A549 (cell line): Measurements from ENCODE around the gene NOL3. TPM values are rescaled to one million over a fixed set of nuclear protein-coding genes. Genes with fewer than 3 reads are reported as not detected.

Experiments
- ATAC-seq, 2 experiments: fragments of 200-7000 bp in 1 of 2; fragments of >200 bp in 1 of 2; cut with Nextera tagmentation in 1 of 2; cut with Tn5 transposase in 1 of 2; 3 replicates each; pipeline versions ENCODE4 v1.8.0 to v1.9.1; 2018 to 2020; ENCODE audit warnings: mild to moderate bottlenecking in 1 of 2, moderate library complexity in 1 of 2
- CTCF ChIA-PET: fragments of 300-600 bp; sonication (Branson Sonifier 250); formaldehyde crosslinking; extraction: SDS; loops from one replicate; lab custom pipeline; 2021; ENCODE audit warnings: antibody characterized with exemption, inconsistent platforms; lab: Yijun Ruan, JAX
- POLR2A ChIA-PET: fragments of 350-600 bp; formaldehyde crosslinking; extraction: SDS; loops from one replicate; lab custom pipeline; 2021; ENCODE audit warnings: antibody characterized with exemption, inconsistent platforms; lab: Yijun Ruan, JAX
- DNase-seq, 2 experiments: peaks; one replicate each; pipeline versions ENCODE4 v3.0.0 to v3.0.0-alpha.2; 2011 to 2016; ENCODE audit warnings: low read depth in 1 of 2, low spot score in 1 of 2
- FAIRE-seq: peaks from 2 replicates; lab custom pipeline; 2011; peaks lifted over from hg19 to GRCh38; lab: Jason Lieb, UNC
- H3K27ac ChIP-seq, 2 experiments: fragments of >200 bp; sonication (Bioruptor Twin); formaldehyde crosslinking; 3 replicates each; pipeline ENCODE4 v1.5.1; 2016 to 2017
- H3K4me1 ChIP-seq: fragments of >200 bp; sonication (Bioruptor Twin); formaldehyde crosslinking; 3 replicates; pipeline ENCODE4 v1.6.1; 2016
- H3K4me2 ChIP-seq: fragments of >200 bp; sonication (Bioruptor Twin); formaldehyde crosslinking; 3 replicates; pipeline ENCODE4 v1.6.1; 2016
- H3K4me3 ChIP-seq: fragments of >200 bp; sonication (Bioruptor Twin); formaldehyde crosslinking; 3 replicates; pipeline ENCODE4 v1.5.1; 2016
- H3K9me3 ChIP-seq: fragments of >200 bp; sonication (Bioruptor Twin); formaldehyde crosslinking; 3 replicates; pipeline ENCODE4 v1.6.1; 2016
- BHLHE40 ChIP-seq: IDR thresholded peaks from 2 replicates; pipeline ENCODE4 v1.6.1; 2012; ENCODE audit warnings: low read depth, low read length, inconsistent platforms
- CBX2 ChIP-seq: fragments of 200-600 bp; sonication (generic); IDR thresholded peaks from 2 replicates; pipeline ENCODE4 v1.6.1; 2016; ENCODE audit warnings: low read depth, mild to moderate bottlenecking, borderline replicate concordance
- CBX8 ChIP-seq: fragments of 200-600 bp; sonication (generic); IDR thresholded peaks from 2 replicates; pipeline ENCODE4 v1.6.1; 2016
- EHMT2 ChIP-seq: fragments of 200-600 bp; sonication (generic); IDR thresholded peaks from 2 replicates; pipeline ENCODE4 v1.6.1; 2016; ENCODE audit warnings: antibody characterized with exemption, low read depth, mild to moderate bottlenecking, moderate library complexity
- ESRRA ChIP-seq: fragments of 150-350 bp; IDR thresholded peaks from 2 replicates; pipeline ENCODE4 v1.6.1; 2014; ENCODE audit warnings: mild to moderate bottlenecking, low read length, borderline replicate concordance
- HOXB13 ChIP-seq: fragments of 250-450 bp; sonication (Bioruptor Pico); IDR thresholded peaks from 2 replicates; pipeline ENCODE4 v1.5.0; 2020; ENCODE audit warnings: low read depth, mild to moderate bottlenecking, moderate library complexity
- HOXB5 ChIP-seq: fragments of 250-450 bp; sonication (Bioruptor Pico); IDR thresholded peaks from 2 replicates; pipeline ENCODE4 v1.5.0; 2020; ENCODE audit warnings: mild to moderate bottlenecking, moderate library complexity
- JUN ChIP-seq, 2 experiments: fragments of >200 bp; sonication (Bioruptor Twin); formaldehyde crosslinking; IDR thresholded peaks; 2 replicates in 1 of 2; 3 replicates in 1 of 2; pipeline ENCODE4 v1.6.1; 2016 to 2017
- JUNB ChIP-seq: fragments of >200 bp; sonication (Bioruptor Twin); formaldehyde crosslinking; IDR thresholded peaks from 2 replicates; pipeline ENCODE4 v1.6.1; 2016
- NFE2L2 ChIP-seq: fragments of 150-350 bp; conservative IDR thresholded peaks from 2 replicates; pipeline ENCODE4 v1.6.1; 2014; ENCODE audit warnings: low read length
- NR3C1 ChIP-seq: fragments of >200 bp; sonication (Bioruptor Twin); formaldehyde crosslinking; IDR thresholded peaks from 3 replicates; pipeline ENCODE4 v1.6.1; 2017
- PHF8 ChIP-seq: fragments of 200-600 bp; sonication (generic); IDR thresholded peaks from 2 replicates; pipeline ENCODE4 v1.6.1; 2016; ENCODE audit warnings: low read depth, mild to moderate bottlenecking, antibody characterized with exemption, moderate library complexity, borderline replicate concordance
- POLR2AphosphoS2 ChIP-seq: conservative IDR thresholded peaks from 2 replicates; pipeline ENCODE4 v1.6.1; 2012; ENCODE audit warnings: low read length, improper control_type of control experiment, inconsistent platforms
- RARB ChIP-seq: fragments of 250-450 bp; sonication (Bioruptor Pico); IDR thresholded peaks from 2 replicates; pipeline ENCODE4 v1.8.0; 2021; ENCODE audit warnings: mild to moderate bottlenecking, moderate library complexity
- RCOR1 ChIP-seq: fragments of 150-350 bp; IDR thresholded peaks from 2 replicates; pipeline ENCODE4 v1.6.1; 2014; ENCODE audit warnings: antibody characterized with exemption, low read length, low read depth
- RFX5 ChIP-seq: fragments of 450-650 bp; IDR thresholded peaks from 2 replicates; pipeline ENCODE4 v1.7.1; 2014; ENCODE audit warnings: antibody characterized with exemption, mild to moderate bottlenecking, moderate library complexity
- SMC3 ChIP-seq: fragments of >200 bp; sonication (Bioruptor Twin); formaldehyde crosslinking; IDR thresholded peaks from 3 replicates; pipeline ENCODE4 v1.6.1; 2018; ENCODE audit warnings: inconsistent platforms
- SREBF2 ChIP-seq: fragments of 450-650 bp; IDR thresholded peaks from 2 replicates; pipeline ENCODE4 v1.6.1; 2014; ENCODE audit warnings: mild to moderate bottlenecking, moderate library complexity
- TFCP2L1 ChIP-seq: fragments of 250-450 bp; sonication (Bioruptor Pico); IDR thresholded peaks from 2 replicates; pipeline ENCODE4 v1.5.0; 2021; ENCODE audit warnings: mild to moderate bottlenecking
- ZFP36 ChIP-seq: fragments of 450-650 bp; IDR thresholded peaks from 2 replicates; pipeline ENCODE4 v1.6.1; 2014; ENCODE audit warnings: borderline replicate concordance; ENCODE audit not compliant: partially characterized antibody
- WGBS: methylation state at CpG from one replicate; pipeline ENCODE4 v1.1.6; 2017; ENCODE audit errors: missing lambda C conversion rate; 5-methylcytosine and 5-hydroxymethylcytosine counted together
- polyA plus RNA-seq, 4 experiments: library from polyadenylated mRNA; depleted of rRNA in 3 of 4; stranded (reverse); fragments of >200 nt; fragmentation: RNase III in 1 of 4; extraction: RNeasy Plus Mini Kit Qiagen cat#74134 plus additional on column Dnase treatment in 1 of 4; gene quantifications; 2 replicates in 3 of 4; 3 replicates in 1 of 4; pipeline ENCODE4 v1.2.3, GENCODE V29; 2011 to 2017
- TF ChIP-seq, protein P1 (sequence below): fragments of 200-600 bp; sonication (generic); IDR thresholded peaks from 2 replicates; pipeline ENCODE4 v1.6.1; 2016; ENCODE audit warnings: antibody characterized with exemption, mild to moderate bottlenecking, moderate library complexity
- TF ChIP-seq, protein P2 (sequence below): fragments of 250-450 bp; sonication (Bioruptor Pico); IDR thresholded peaks from 2 replicates; pipeline ENCODE4 v1.5.0; 2020; ENCODE audit warnings: low read depth, mild to moderate bottlenecking, moderate library complexity
- TF ChIP-seq, protein P3 (sequence below): fragments of 150-350 bp; IDR thresholded peaks from 2 replicates; pipeline ENCODE4 v1.6.1; 2014; ENCODE audit warnings: low read depth, mild to moderate bottlenecking, low read length
- TF ChIP-seq, protein P4 (sequence below): IDR thresholded peaks from 2 replicates; pipeline ENCODE4 v1.6.1; 2012; ENCODE audit warnings: low read depth, borderline replicate concordance
- TF ChIP-seq, protein P5 (sequence below): fragments of >200 bp; sonication (Bioruptor Twin); formaldehyde crosslinking; IDR thresholded peaks from 2 replicates; pipeline ENCODE4 v1.6.1; 2016
- TF ChIP-seq, protein P6 (sequence below): IDR thresholded peaks from 2 replicates; pipeline ENCODE4 v1.6.1; 2012

The NOL3 gene
- polyA plus RNA-seq, 2 of the 4 experiments (the other 2 are of a cell fraction): 22.6 to 39.1 TPM

DNA sequence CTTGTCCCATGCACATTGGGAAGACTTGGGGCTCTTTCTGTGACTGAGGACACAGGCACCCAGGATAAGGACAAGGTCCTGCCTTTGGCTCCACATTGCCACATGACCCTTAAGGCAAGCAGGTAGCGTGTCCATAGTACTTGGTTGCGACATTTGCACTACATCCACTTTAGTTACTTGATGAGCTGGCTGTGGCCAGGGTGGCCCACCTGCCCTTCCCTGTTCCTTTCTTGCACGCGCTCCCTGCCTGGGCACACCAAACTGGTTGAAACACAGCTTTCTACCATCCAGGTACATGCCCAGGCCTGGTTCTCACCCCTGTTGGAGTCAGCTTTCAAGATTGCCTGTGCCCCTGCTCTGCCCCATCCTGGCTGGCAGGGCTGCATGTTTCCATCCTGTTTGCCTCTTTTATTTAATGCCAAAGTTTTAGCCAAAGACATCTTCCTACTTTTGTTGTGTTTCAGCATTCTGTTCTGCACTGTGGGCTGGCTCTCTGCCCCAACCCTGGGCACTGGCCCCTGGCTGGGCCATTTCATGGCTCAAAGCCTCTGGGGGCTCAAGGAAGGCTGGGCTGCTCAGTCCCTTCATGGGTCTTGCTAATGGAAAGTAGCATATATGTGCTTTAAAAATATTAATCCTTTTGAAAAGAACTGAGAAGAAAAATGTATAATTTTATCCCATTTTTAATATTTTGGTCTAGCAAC is 22.7 kb upstream of the NOL3 start:
- no peak for DNase-seq
- Histone ChIP-seq H3K27ac (no peak overlapping the region), H3K4me1 (peaks cover 6% of the 10 kb centered on the region; the same call in 2 of the 3 replicates), H3K4me3 (no peak overlapping the region), H3K4me2 (no peak overlapping the region), H3K9me3 (no peaks in the 10 kb centered on the region)
- POLR2A ChIA-PET: no interaction called here
- CTCF ChIA-PET: interaction anchor here (0.8 to 15.6 kb wide), 5 partner anchors 7 to 130 kb away, joined by 3 to 193 read pairs (median 3); partner anchors contain the start of genes B3GNT9, FBXL8 and TRADD
- WGBS: 98% methylated on average over 4 of the region's 4 CpGs
- no peak for FAIRE-seq
- no peak for ATAC-seq
- no peak for TF ChIP-seq PHF8
- no peak for TF ChIP-seq RFX5
- TF ChIP-seq HOXB13 (CRISPR knock-in tag): no peak
- TF ChIP-seq CBX2: no peak
- no peak for TF ChIP-seq EHMT2
- TF ChIP-seq, protein P1, sequence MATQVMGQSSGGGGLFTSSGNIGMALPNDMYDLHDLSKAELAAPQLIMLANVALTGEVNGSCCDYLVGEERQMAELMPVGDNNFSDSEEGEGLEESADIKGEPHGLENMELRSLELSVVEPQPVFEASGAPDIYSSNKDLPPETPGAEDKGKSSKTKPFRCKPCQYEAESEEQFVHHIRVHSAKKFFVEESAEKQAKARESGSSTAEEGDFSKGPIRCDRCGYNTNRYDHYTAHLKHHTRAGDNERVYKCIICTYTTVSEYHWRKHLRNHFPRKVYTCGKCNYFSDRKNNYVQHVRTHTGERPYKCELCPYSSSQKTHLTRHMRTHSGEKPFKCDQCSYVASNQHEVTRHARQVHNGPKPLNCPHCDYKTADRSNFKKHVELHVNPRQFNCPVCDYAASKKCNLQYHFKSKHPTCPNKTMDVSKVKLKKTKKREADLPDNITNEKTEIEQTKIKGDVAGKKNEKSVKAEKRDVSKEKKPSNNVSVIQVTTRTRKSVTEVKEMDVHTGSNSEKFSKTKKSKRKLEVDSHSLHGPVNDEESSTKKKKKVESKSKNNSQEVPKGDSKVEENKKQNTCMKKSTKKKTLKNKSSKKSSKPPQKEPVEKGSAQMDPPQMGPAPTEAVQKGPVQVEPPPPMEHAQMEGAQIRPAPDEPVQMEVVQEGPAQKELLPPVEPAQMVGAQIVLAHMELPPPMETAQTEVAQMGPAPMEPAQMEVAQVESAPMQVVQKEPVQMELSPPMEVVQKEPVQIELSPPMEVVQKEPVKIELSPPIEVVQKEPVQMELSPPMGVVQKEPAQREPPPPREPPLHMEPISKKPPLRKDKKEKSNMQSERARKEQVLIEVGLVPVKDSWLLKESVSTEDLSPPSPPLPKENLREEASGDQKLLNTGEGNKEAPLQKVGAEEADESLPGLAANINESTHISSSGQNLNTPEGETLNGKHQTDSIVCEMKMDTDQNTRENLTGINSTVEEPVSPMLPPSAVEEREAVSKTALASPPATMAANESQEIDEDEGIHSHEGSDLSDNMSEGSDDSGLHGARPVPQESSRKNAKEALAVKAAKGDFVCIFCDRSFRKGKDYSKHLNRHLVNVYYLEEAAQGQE: no peak
- TF ChIP-seq ESRRA: no peak
- TF ChIP-seq TFCP2L1 (CRISPR knock-in tag): no peak
- TF ChIP-seq, protein P2, sequence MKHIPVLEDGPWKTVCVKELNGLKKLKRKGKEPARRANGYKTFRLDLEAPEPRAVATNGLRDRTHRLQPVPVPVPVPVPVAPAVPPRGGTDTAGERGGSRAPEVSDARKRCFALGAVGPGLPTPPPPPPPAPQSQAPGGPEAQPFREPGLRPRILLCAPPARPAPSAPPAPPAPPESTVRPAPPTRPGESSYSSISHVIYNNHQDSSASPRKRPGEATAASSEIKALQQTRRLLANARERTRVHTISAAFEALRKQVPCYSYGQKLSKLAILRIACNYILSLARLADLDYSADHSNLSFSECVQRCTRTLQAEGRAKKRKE: no peak
- TF ChIP-seq, protein P3, sequence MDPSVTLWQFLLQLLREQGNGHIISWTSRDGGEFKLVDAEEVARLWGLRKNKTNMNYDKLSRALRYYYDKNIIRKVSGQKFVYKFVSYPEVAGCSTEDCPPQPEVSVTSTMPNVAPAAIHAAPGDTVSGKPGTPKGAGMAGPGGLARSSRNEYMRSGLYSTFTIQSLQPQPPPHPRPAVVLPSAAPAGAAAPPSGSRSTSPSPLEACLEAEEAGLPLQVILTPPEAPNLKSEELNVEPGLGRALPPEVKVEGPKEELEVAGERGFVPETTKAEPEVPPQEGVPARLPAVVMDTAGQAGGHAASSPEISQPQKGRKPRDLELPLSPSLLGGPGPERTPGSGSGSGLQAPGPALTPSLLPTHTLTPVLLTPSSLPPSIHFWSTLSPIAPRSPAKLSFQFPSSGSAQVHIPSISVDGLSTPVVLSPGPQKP: no peak
- no peak for TF ChIP-seq BHLHE40
- no peak for TF ChIP-seq JUNB
- no peak for TF ChIP-seq POLR2AphosphoS2
- TF ChIP-seq RCOR1: no peak
- no peak for TF ChIP-seq JUN (IDR thresholded peaks at IDR 0.05)
- no peak for TF ChIP-seq RARB (CRISPR knock-in tag)

DNA sequence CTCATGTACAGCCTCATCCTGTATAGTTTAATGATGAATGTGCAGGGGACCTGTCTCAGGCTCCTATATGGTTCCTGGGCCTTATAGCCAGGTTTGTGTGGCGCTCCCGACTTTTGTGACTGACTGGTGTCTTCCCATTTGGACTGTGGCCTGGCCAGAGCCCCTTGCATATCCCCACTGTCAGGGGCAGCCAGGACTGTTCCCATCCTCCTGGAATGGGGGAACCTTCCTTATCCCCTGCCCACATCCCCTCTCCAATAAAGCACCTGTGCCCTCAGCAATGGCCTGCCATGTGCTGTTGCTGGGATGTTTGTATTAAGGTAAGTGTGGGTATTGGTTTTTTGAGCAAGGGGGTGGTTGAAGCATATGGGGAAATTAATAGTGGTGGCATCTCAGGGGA is 22.1 kb upstream of the NOL3 start:
- no peak for ATAC-seq
- no peak for DNase-seq
- 92% methylated on average over 2 of the region's 2 CpGs for WGBS
- H3K4me3 ChIP-seq: no peak overlapping the region
- TF ChIP-seq HOXB5 (CRISPR knock-in tag) (no peak), CBX8 (no peak), TFCP2L1 (CRISPR knock-in tag) (no peak), RARB (CRISPR knock-in tag) (no peak), PHF8 (no peak), NFE2L2 (no peak), SMC3 (no peak), NR3C1 (no peak), ZFP36 (no peak), SREBF2 (no peak), POLR2AphosphoS2 (no peak)
- TF ChIP-seq, protein P4, sequence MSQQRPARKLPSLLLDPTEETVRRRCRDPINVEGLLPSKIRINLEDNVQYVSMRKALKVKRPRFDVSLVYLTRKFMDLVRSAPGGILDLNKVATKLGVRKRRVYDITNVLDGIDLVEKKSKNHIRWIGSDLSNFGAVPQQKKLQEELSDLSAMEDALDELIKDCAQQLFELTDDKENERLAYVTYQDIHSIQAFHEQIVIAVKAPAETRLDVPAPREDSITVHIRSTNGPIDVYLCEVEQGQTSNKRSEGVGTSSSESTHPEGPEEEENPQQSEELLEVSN: no peak
- TF ChIP-seq, protein P5, sequence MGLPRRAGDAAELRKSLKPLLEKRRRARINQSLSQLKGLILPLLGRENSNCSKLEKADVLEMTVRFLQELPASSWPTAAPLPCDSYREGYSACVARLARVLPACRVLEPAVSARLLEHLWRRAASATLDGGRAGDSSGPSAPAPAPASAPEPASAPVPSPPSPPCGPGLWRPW: no peak
- TF ChIP-seq, protein P6, sequence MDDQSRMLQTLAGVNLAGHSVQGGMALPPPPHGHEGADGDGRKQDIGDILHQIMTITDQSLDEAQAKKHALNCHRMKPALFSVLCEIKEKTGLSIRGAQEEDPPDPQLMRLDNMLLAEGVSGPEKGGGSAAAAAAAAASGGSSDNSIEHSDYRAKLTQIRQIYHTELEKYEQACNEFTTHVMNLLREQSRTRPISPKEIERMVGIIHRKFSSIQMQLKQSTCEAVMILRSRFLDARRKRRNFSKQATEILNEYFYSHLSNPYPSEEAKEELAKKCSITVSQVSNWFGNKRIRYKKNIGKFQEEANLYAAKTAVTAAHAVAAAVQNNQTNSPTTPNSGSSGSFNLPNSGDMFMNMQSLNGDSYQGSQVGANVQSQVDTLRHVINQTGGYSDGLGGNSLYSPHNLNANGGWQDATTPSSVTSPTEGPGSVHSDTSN: no peak
- no peak for FAIRE-seq
- POLR2A ChIA-PET: no interaction called here
- no peaks in the 10 kb centered on the region for H3K9me3 ChIP-seq
- H3K4me2 ChIP-seq: no peak overlapping the region
- CTCF ChIA-PET: interaction anchor here (1.3 to 16.0 kb wide), 3 partner anchors 20 to 194 kb away, joined by 4 to 314 read pairs (median 5); partner anchors contain the start of genes CES3, FBXL8, HSF4 and NOL3
- no peak overlapping the region for H3K27ac ChIP-seq
- peaks cover 6% of the 10 kb centered on the region; the same call in 2 of the 3 replicates for H3K4me1 ChIP-seq
